Dermis blood vessel endothelial cell (primary cell): ENCODE data around the gene NIT1. TPM values are rescaled to one million over a fixed set of nuclear protein-coding genes. Genes with fewer than 3 reads are reported as not detected.
A peak's percentile ranks its signal among the peaks of the same experiment; 100 is the strongest.
"Not testable (repeated sequence)": the region's sequence is repeated elsewhere in the genome, so short reads cannot be mapped to it uniquely, and the experiment has no call there.

Experiments
- DNase-seq: peaks from one replicate; pipeline ENCODE4 v3.0.0; 2010
- total RNA-seq: library from RNA; depleted of rRNA; stranded (reverse); fragments of >200 nt; gene quantifications from 2 replicates; pipeline ENCODE4 v1.2.3, GENCODE V29; 2014

The NIT1 gene
- total RNA-seq, 1 donor from 2014 or later, result 11.6 TPM

DNA sequence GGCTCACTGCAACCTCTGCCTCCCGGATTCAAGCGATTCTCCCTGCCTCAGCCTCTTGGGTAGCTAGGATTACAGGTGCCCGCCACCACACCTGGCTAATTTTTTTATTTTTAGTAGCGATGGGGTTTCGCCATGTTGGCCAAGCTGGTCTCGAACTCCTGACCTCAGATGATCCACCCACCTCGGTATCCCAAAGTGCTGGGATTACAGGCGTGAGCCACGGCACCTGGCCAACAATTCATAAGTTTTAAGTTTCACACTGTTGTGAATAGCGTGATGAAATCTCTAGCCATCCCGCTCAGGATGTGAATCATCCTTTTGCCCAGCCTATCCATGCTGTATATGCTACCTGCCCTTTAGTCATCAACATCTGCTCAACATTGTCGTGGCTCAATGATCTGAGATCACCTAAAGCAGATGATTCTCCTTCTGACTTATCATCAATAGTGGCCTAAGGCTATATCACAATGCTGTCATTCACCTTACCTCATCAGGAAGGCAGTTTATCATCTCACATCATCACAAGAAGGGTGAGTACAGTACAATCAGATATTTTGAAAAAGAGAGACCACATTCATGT, 2.7 kb upstream of the NIT1 start:
- DNase-seq, result peak; percentile 93

DNA sequence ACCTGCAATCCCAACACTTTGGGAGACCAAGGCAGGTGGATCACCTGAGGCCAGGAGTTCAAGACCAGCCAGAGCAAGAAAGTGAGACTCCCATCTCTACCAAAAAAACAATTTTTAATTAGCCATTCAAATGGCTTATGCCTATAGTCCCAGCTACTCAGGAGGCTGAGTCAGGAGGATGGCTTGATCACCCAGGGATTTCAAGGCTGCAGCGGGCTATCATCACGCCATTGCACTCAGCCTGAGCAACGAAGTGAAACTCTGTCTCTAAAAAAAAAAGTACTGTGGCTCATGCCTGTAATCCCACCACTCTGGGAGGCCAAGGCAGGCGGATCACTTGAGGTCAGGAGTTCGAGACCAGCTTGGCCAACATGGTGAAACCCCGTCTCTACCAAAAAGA, 1.9 kb upstream of the NIT1 start:
- DNase-seq, result not testable (repeated sequence)

DNA sequence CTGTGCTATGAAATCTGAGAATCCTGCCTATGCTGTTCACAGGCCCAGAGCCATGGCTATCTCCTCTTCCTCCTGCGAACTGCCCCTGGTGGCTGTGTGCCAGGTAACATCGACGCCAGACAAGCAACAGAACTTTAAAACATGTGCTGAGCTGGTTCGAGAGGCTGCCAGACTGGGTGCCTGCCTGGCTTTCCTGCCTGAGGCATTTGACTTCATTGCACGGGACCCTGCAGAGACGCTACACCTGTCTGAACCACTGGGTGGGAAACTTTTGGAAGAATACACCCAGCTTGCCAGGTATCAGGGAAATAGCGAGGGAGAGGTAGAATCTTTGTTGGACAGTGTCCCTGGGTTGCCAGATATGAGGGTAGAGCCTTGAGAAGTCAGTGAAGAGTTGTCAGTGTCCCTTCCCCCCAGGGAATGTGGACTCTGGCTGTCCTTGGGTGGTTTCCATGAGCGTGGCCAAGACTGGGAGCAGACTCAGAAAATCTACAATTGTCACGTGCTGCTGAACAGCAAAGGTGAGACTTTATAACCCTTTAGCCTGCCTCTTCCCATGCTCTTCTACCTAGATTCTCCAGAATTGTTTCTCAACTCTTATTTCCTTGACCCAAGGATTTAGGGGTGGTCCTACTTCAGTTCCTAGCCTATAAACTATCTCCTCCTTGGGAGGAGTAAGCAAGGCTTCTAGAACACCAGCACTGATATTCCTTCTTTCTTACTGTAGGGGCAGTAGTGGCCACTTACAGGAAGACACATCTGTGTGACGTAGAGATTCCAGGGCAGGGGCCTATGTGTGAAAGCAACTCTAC, 1.4 kb downstream of the NIT1 start:
- DNase-seq, result peak; percentile 77

DNA sequence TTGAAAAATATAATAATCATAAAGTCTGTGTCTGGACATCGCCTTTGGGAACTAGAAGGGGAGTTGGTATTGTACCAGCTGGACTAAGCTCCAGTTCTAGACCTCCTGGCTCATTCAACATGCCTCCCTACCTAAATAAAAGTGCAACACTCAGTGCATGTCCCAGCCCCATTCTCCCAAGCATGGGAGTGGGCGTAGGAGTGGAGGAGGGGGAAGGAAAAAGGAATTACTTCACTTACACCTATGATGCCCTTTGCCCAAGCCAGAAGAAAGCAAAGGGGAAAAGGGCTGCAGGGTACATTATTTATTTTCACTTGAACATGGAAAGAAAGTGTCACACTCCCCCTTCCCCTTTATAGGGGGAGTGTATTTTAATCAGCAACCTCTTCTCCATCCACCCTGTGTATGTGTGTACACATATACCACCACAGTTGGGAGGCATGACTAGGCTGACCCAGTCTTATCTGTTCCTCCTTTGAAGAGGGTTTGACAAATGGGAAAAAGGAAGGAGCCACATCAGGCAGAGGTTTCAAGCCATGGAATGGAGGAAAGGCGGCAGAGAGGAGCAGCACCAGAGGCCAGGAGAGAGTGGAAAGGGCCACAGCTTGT, 3.2 kb downstream of the NIT1 start:
- DNase-seq, result no peak

DNA sequence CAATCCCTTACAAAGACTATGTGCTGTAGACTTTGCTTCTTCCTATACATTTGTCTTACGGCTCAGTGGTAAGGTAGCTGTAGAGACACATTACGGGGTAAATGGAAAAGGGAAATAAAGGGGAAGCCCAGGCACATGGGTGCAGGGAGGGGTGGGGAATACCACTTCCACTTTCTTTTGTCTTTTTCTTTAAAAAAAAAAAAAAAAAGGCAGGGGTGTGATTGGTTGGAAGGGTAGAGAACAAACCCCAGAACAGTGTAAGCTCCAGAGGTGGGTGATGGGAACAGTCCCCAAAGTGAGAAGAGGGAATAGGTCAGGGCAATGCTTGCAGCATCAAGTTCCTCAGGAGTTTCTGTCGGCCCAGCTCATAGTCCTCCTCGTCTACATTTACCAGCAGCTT, 3.9 kb downstream of the NIT1 start:
- DNase-seq, result no peak

DNA sequence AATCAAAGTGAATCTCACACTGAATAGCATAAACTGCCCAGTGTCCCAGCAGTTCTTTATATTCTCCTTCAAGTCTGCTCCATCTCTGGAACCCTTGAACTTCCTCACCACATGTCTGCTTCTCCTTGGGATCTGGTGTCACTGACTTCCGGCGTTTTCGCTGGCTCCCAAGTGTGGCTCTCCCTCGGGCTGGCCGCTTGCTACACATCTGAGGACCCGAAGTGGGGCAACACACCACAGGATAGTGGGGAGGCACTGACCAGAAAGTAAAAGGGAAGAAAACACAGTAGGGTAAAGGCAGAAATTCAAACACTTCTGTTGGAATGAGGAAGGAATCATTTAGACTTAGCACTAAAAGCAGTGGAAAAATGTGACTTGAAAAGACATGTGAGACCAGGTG, 5.1 kb downstream of the NIT1 start:
- no peak for DNase-seq

DNA sequence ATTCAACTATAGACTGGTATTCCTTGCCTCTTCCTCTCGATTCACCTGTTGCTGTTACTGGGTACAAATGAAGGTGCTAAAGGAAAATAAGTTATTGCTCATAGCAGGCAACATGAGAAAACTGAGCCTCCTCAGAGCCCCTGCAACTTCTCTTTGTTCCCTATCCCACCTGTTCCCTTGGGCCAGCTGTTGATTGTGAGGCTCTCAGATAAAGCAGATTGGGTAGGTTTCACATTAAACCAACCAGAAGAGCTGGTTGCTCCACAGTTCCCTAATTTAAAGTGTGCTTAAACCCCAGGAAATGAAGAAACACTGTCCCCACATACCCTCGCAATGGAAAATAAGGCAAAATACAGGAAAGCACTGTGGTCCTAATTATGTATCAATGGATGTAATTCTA, 9.7 kb downstream of the NIT1 start:
- no peak for DNase-seq

DNA sequence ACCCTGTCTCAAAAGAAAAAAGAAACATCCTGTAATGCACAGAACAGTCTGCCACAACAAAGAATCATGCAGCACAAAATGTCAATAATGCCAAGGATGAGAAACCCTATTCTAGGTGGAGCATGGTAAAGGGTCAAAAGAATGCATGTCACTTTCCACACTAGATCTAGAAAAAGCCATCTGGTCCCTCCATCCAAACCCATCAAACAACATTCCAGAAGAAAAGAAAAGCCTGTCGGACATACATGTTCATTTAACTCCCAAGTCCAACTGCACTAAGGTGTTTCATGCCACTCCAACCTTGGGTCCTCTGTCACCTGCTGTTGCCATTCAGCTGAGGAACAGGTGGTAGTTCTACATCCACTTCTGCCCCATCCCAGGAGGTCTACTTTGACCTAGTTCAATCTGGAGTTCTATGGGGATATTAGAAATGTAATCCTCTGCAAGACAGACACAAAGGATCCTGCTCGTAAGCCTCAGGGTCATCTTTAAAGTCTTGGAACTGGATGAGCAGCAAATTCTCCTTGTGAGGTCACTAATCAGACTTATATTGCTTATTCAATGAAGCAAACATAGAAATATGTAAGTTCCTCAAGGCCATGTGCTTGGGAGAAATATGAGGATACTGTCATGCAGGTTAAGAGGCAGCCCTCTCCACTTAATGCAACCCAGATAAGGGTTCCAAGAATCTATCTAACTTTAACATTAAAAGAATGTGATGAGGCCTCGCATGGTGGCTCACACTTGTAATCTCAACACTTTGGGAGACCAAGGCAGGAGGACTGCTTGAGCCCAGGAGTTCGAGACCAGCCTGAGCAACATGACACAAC, 10.9 kb downstream of the NIT1 start:
- no peak for DNase-seq

DNA sequence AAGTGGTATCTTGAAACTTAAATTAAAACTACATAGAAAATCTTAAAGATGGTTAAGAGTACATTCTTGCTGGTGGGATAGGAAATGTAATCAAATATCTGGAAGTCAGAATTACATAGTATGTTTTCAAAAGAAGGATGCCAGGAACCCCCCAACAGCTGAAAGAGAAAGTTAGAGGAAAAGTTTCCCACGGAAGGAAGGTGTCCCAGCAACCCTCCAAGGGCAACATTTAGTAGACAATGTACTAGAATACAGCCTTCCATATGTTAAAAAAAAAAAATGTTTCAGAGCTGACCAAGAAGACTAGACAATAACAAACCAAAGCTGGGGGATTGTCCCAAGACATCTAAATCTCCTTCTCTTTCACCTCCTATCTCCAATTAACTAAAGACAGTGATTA, 12.4 kb downstream of the NIT1 start:
- peak; percentile 54 for DNase-seq

DNA sequence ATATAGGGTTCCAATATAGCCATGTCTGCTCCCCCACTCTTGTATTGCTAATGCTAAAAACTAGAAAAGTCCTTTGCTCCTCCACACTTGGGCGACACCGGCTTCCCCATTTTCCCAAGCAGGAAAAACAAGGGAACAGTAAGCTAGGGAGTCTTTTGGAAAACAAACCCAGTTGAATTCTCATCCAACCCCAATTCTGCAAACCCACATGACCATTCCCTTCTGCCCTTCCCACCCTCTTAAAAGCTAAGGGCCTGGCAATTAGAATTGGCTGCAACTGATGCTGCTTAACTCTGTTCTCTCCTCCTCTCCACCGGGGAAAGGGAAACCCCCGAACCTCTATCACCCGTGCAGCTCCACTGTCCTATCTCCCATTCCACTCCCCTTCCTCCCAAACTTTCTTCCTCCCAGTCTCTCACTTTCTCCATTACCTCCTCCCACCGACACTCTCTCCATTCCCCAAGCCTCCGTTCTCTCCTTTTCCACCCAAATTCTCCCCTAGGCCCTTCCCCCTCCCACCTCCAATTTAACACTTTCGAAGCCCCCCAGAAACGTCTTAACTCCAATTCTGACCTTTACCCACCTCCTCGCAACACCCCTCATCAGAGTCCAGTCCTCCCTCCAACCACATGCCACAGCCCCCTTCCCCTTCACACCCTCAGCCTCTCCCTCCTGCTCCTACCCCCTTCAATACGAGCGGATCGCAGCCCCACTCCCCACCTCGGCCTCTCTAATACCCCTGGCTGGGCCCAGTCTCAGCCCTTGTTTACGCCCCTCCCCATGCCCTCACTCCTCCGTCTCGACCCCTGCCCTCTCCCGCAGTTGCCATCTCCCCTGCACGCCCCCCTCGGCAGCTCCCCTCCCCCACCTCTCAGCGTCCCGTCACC, 13.9 kb downstream of the NIT1 start:
- DNase-seq, result peak; percentile 37

DNA sequence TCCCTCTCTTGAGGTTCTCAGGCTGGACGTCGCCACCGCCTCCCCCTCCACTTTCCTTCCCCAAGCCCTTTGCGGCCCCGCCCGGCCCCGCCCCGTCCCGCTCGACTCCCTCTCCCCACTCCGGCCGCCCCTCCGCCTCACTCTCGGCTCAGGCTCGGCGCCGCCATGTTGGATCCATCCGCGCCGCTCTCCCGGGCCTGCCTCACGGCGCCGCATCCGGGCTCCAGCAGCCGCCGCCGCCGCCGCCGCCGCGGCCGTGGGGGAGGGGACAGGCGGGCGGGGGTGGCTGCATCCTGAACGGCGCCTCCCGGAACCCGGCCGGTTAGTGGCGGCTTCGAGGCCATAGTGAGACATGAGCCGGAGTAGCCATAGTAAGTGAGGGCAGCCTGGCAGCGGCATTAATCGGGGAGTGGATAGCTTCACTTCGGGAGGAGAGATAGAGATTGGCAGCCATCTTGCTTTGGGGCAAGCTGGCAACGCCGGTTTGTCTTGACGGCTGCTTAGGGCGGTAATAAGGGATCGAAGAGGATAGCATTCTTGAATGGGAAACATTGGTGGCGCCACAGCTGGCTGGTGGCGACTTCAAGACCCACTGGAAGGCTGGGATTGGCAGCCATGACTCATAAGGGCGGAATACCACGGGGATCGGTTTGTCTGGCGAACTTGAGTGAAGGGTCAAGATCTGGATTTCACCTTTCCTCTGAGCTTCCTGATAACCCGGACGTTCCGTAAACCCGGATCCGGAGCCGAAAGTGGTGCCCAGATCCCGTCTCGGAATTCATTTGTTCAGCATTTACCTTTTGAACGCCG, 14.7 kb downstream of the NIT1 start, which contains the start of gene DEDD:
DEDD (minus strand) TSS at position 258 of the 810 bp plus-strand sequence. CDS start 8,205 bp downstream, outside the sequence.
- peak; percentile 97 for DNase-seq

DNA sequence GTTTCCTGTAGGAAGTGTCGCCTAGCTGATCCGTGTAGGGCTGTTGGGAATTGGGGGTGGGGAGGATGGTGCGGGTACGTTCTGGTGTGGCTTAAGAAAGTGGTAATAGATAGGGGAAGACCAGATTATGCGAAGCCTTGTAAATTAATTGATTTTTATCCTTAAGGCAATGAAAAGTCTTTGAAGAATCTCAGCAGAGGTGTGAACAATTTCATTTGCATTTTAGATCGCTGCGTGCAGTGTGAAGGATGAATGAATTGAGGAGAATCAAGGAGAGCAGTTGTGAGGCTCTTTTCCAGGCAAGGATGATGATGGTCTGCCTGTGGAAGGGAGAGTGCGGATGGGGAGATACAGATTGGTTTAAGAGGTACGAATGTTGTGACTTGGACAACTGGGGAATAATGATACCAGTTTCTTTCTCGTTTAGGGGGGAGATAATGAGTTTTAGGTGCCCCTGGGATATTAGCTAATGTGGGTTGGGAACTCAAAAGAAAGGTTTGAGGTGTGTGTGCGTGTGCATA, 15.4 kb downstream of the NIT1 start:
- DNase-seq, result no peak

DNA sequence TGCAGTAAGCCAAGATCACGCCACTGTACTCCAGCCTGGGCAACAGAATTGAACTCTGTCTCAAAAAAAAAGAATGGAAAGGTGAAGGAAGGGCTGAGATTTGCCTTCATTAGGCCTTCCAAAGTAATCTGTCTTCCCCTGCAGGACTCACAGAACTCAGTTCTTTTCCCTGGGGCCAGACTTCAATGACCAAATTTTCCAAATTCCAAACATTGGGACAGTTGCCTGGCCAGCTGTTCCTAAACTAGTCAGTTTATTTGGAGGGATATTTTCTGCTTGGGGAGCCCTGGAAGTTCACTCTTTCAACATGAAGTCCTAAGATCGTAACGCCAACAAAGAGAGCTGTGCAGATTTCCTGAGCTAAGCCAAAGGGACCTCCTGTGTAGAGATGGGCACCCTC, 20.0 kb downstream of the NIT1 start:
- DNase-seq, result no peak

DNA sequence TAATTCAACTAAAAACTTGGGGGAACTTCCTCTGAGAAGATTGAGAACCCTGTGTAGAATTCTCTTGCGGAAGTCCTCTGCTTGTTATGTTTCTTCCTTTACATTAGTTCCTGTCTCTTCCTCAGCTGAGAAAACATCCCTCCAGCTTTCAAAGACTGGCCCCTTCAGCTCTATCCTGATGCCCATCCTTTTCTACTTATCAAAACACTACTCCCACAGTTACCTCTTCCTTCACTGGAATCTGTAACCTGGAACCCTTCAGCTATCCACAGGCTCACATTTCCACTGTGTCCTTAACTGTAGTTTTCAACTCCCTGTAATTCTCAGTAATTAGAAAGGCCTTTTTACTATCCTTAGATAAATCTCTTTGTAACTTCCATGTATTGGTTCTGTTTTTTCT, 20.5 kb downstream of the NIT1 start:
- no peak for DNase-seq

DNA sequence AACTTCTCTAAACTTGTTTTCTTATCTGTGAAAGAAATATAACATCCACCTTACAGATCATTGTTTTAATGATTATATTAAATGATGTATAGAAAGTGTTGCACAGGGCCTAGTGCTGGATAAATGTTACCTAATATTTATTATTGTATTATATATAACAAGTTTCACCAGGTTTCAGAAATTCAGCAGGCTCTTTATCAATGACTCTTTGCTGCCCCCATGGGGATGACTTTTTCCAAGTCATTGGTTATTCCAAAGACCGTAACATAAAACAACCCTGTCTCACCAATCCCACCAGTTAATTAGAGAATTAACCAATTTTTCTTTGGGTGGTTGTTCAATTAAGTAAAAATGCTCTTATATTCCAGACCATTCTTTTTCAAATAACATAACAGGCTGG, 21.9 kb downstream of the NIT1 start:
- DNase-seq, result peak; percentile 83

DNA sequence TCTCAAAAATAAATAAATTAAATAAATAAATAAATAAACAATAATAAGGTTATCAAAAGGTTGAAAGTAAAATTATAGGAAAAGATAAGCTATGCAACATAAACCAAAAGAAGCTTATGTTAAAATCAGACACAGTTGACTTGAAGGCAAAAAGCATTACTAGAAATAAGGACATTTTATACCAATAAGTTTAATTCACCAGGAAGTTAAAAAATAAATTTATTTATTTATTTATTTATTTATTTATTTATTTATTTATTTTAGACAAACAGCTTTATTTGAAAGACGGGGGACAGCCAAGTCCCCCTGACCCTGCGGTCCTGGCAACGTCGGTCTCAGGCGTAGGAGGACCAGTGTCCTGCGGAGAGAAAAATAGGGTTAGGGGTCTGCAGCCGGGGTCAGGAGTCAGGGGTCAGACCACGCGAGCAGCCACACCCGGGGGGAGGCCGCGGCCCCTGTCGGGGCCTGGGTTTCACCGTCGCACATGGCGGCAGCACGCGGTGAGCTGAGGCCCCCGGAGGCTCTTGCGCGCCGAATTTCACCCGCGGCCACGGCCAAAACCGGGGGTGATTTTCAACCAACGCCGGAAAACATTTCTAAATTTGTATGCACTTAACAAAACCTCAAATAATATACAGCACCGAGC, 23.0 kb downstream of the NIT1 start:
- no peak for DNase-seq

DNA sequence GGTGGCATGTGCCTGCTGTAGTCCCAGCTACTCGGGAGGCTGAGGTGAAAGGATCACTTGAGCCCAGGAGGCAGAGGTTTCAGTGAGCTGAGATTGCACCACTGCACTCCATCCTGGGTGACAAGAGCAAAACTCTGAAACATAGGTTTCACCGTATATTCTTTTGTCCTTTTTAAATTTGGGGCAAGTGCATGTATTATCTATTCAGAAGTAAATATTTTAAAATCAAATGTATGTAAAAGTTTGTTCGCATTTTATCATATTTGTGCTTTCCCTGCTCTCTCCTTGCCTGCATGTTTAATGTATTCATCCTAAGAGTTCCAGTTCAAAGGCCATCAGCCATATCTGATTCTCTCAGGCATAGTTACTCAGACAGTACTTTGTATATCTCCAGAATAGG, 27.9 kb downstream of the NIT1 start:
- DNase-seq, result no peak

DNA sequence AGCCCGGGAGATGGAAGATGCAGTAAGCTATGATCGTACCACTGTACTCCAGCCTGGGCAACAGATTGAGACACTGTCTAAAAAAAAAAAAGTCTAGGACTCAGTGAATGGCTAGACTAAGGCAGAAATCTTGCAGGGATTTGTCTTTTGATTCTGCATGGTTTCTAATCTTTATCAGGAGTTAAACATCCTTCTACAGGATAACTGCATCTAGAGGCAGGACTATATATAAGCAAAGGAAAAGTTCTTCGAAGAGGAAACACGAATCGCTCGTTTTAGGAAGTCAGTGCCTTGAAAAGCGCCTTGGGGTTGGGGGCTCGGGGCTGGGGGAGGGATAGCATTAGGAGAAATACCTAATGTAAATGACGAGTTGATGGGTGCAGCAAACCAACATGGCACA, 35.3 kb downstream of the NIT1 start:
- no peak for DNase-seq

DNA sequence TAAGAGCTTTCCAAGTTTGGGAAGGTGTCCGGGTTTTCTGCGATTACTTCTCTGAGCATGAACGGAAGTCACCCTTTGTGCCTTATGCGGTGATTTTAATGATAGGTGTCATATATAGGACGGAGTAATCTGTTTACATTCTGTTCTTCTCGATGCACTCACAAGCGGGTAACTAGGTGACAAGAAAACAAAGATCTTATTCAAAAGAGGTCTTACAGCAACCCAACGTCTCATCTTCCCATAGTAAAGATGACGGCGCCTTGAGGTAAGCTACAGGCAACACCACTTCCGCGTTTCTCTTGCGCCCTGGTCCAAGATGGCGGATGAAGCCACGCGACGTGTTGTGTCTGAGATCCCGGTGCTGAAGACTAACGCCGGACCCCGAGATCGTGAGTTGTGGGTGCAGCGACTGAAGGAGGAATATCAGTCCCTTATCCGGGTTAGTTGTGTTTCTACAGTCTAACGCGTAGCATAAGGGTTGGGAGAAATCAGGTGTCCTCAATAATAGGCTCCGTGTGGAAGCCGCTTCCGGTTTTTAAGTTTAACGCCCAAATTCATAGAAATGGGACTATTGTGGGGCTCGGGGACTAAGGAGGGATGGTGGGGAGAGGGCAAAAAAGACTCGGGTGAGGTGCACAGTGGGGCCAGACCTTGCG, 35.9 kb downstream of the NIT1 start, which contains the start of gene UFC1:
UFC1 (plus strand) TSS at position 297 of the 656 bp plus-strand sequence; CDS start at position 317, 20 bp downstream.
- peak; percentile 94 for DNase-seq

DNA sequence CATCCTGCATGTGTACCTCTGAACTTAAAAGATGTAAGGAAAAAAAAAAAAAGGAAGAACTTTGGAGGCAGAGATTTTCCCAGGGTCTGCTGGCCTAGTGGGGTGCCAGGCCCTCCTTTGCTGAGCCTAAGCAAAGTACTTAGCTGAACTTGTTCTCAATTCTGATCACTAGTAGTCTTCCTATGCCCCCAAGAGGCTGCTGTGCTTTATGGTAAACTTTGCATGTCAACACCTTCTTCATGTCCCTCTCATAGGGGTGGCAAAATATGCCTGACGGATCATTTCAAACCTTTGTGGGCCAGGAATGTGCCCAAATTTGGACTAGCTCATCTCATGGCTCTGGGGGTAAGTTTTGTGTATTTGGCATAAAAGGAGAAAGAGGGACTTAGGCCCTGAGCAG, 40.0 kb downstream of the NIT1 start:
- DNase-seq, result no peak
